MCF 10A (cell line): ENCODE results near the gene PPTC7. TPM values are rescaled to one million over a fixed set of nuclear protein-coding genes. Genes with fewer than 3 reads are reported as not detected.
A peak's percentile ranks its signal among the peaks of the same experiment; 100 is the strongest.

Experiments
- BruUV-seq: library from RNA; stranded (reverse); fragments of 400-500 nt; replicated peaks from 2 replicates; lab custom pipeline; 2021; lab: Mats Ljungman, UMichigan
- CTCF ChIA-PET: fragments of 300-600 bp; sonication (Branson Sonifier 250); formaldehyde crosslinking; extraction: SDS; loops from one replicate; lab custom pipeline; 2021; ENCODE audit warnings: antibody characterized with exemption, inconsistent platforms; lab: Yijun Ruan, JAX
- POLR2A ChIA-PET: fragments of 300-600, 350-650 bp; sonication (Branson Sonifier 250); formaldehyde crosslinking; extraction: SDS; loops from one replicate; lab custom pipeline; 2020; ENCODE audit warnings: antibody characterized with exemption, inconsistent platforms; lab: Yijun Ruan, JAX
- DNase-seq: peaks from one replicate; pipeline ENCODE4 v3.0.0-alpha.2; 2018; ENCODE audit not compliant: unreplicated experiment
- H3K27ac Mint-ChIP-seq: one replicate; pipeline ENCODE4 v1.8.0; 2022; ENCODE audit warnings: mild to moderate bottlenecking, low read depth, mixed read lengths; ENCODE audit not compliant: unreplicated experiment
- H3K27me3 Mint-ChIP-seq: one replicate; pipeline ENCODE4 v1.8.0; 2022; ENCODE audit warnings: mixed read lengths; ENCODE audit not compliant: insufficient read depth, unreplicated experiment
- H3K36me3 Mint-ChIP-seq: one replicate; pipeline ENCODE4 v1.8.0; 2022; ENCODE audit warnings: mild to moderate bottlenecking, moderate library complexity, mixed read lengths; ENCODE audit not compliant: insufficient read depth, unreplicated experiment
- H3K4me1 Mint-ChIP-seq: one replicate; pipeline ENCODE4 v1.8.0; 2022; ENCODE audit warnings: mixed read lengths; ENCODE audit not compliant: insufficient read depth, unreplicated experiment
- H3K4me3 Mint-ChIP-seq: one replicate; pipeline ENCODE4 v1.8.0; 2022; ENCODE audit warnings: mild to moderate bottlenecking, moderate library complexity, mixed read lengths; ENCODE audit not compliant: unreplicated experiment
- H3K9me3 Mint-ChIP-seq: one replicate; pipeline ENCODE4 v1.8.0; 2022; ENCODE audit warnings: mixed read lengths; ENCODE audit not compliant: unreplicated experiment
- CTCF ChIP-seq: fragments of 200-600 bp; IDR thresholded peaks from one replicate; pipeline ENCODE4 v1.8.0; 2022; ENCODE audit warnings: antibody characterized with exemption, mild to moderate bottlenecking; ENCODE audit not compliant: unreplicated experiment
- intact Hi-C: fragments of 100-400 bp; cut with micrococcal nuclease; formaldehyde crosslinking; loops from 2 replicates; pipeline ENCODE4 v1.14.1; 2022
- total RNA-seq: library from RNA; stranded (reverse); gene quantifications from 2 replicates; pipeline ENCODE4 v1.2.3, GENCODE V29; 2022

Gene PPTC7
- total RNA-seq, 1 experiment from 2014 or later: 36.5 TPM

- peaks cover 10% of the 10 kb centered on the region for H3K4me1 Mint-ChIP-seq
- peaks cover 23% of the 10 kb centered on the region for H3K36me3 Mint-ChIP-seq
- no peak for DNase-seq
- ChIA-PET CTCF (interaction anchor here (0.8 to 1.6 kb wide), 6 partner anchors 9 to 33 kb away, joined by 3 to 12 read pairs (median 4); no protein-coding TSS in a partner anchor), POLR2A (interaction anchor here (0.7 to 2.6 kb wide), 23 partner anchors 8 to 135 kb away, joined by 3 to 20 read pairs (median 5); partner anchors contain the start of genes ARPC3, RAD9B and TCTN1)
- H3K27ac Mint-ChIP-seq: no peak overlapping the region
- no peaks in the 10 kb centered on the region for H3K27me3 Mint-ChIP-seq
- H3K4me3 Mint-ChIP-seq: no peak overlapping the region
- no TSS peak for BruUV-seq
- intact Hi-C loops: no loop called here
- no peaks in the 10 kb centered on the region for H3K9me3 Mint-ChIP-seq
- no peak for TF ChIP-seq CTCF
Measured at GRCh38 chr12:110585231-110585799, 2.2 kb upstream of the PPTC7 start.

- ChIA-PET POLR2A (interaction anchor here (0.8 to 11.6 kb wide), 7 partner anchors 21 to 740 kb away, joined by 3 to 336 read pairs (median 52); partner anchors contain the start of genes FAM216A, RAD9B and VPS29), CTCF (interaction anchor here (5.4 kb wide), 1 partner anchor 30 kb away, joined by 35 read pairs; no protein-coding TSS in a partner anchor)
- H3K4me1 Mint-ChIP-seq: peaks cover 16% of the 10 kb centered on the region
Measured at GRCh38 chr12:110582276-110583136, 612 bp downstream of the PPTC7 start.

GRCh38 chr12:110581931-110582275 lies 1.2 kb downstream of the PPTC7 start:
- H3K36me3 Mint-ChIP-seq: peaks cover 32% of the 10 kb centered on the region
- ChIA-PET CTCF (interaction anchor here (0.6 to 5.4 kb wide), 3 partner anchors 29 to 110 kb away, joined by 3 to 35 read pairs (median 6); no protein-coding TSS in a partner anchor), POLR2A (interaction anchor here (0.7 to 11.6 kb wide), 12 partner anchors 19 to 740 kb away, joined by 3 to 336 read pairs (median 4); partner anchors contain the start of genes ARPC3, FAM216A, IFT81 and RAD9B)
- H3K27ac Mint-ChIP-seq: peak overlapping the region; percentile 81
- TF ChIP-seq CTCF: no peak
- DNase-seq: no peak
- intact Hi-C loops: no loop called here
- H3K27me3 Mint-ChIP-seq: no peaks in the 10 kb centered on the region
- peaks cover 19% of the 10 kb centered on the region for H3K4me1 Mint-ChIP-seq
- H3K4me3 Mint-ChIP-seq: peak overlapping the region; percentile 96
- BruUV-seq: no TSS peak
- H3K9me3 Mint-ChIP-seq: no peaks in the 10 kb centered on the region

More at GRCh38 chr12:110582276-110583136, 612 bp downstream of the PPTC7 start:
- H3K27ac Mint-ChIP-seq: peak overlapping the region; percentile 81
- no peak for TF ChIP-seq CTCF
- no peaks in the 10 kb centered on the region for H3K27me3 Mint-ChIP-seq
- H3K9me3 Mint-ChIP-seq: no peaks in the 10 kb centered on the region
- H3K4me3 Mint-ChIP-seq: peak overlapping the region; percentile 96
- peaks cover 30% of the 10 kb centered on the region for H3K36me3 Mint-ChIP-seq
- DNase-seq: peak; percentile 65
- no TSS peak for BruUV-seq
- intact Hi-C loops: no loop called here
